CD4-positive, alpha-beta T cell (primary cell): ENCODE results near the gene CDC123. TPM values are rescaled to one million over a fixed set of nuclear protein-coding genes. Genes with fewer than 3 reads are reported as not detected.

Experiments
- ATAC-seq: fragments of 200-7000 bp; cut with Tn5 transposase; one replicate; pipeline ENCODE4 v1.10.0; 2022; ENCODE audit warnings: mild to moderate bottlenecking; ENCODE audit not compliant: poor library complexity
- CTCF ChIA-PET: fragments of 350-600 bp; sonication (Branson Sonifier 250); formaldehyde crosslinking; loops from one replicate; lab custom pipeline; 2021; ENCODE audit warnings: antibody characterized with exemption, inconsistent platforms; lab: Charles Lee
- POLR2A ChIA-PET: fragments of 350-600 bp; sonication (Branson Sonifier 250); formaldehyde crosslinking; loops from one replicate; lab custom pipeline; 2021; ENCODE audit warnings: antibody characterized with exemption, inconsistent platforms; lab: Charles Lee
- DNase-seq, 14 experiments: peaks; one replicate each; pipeline ENCODE4 v3.0.0-alpha.2; 2013 to 2020; ENCODE audit warnings: mixed read lengths in 2 of 14
- H3K27ac ChIP-seq, 2 donors: one replicate each; pipeline versions ENCODE4 v1.5.1 to v1.7.0; 2013; ENCODE audit warnings: low read length in 2 of 2, low read depth in 1 of 2, mild to moderate bottlenecking in 1 of 2
- H3K27me3 ChIP-seq, 2 experiments: 1 replicate in 1 of 2; 2 replicates in 1 of 2; pipeline versions ENCODE4 v1.6.1 to v1.7.0; 2013; ENCODE audit warnings: low read length in 2 of 2, control low read depth in 1 of 2, mild to moderate bottlenecking in 1 of 2, moderate library complexity in 1 of 2; ENCODE audit not compliant: insufficient read depth in 2 of 2, control insufficient read depth in 1 of 2
- H3K36me3 ChIP-seq: one replicate; pipeline ENCODE4 v1.6.1; 2013; ENCODE audit warnings: low read length, control low read depth; ENCODE audit not compliant: insufficient read depth
- H3K4me1 ChIP-seq: one replicate; pipeline ENCODE4 v1.6.1; 2013; ENCODE audit warnings: low read length, control low read depth; ENCODE audit not compliant: insufficient read depth
- H3K4me3 ChIP-seq: one replicate; pipeline ENCODE4 v1.5.1; 2013; ENCODE audit warnings: mild to moderate bottlenecking, low read length, moderate library complexity
- H3K9me3 ChIP-seq, 2 experiments: 1 replicate in 1 of 2; 2 replicates in 1 of 2; pipeline versions ENCODE4 v1.6.1 to v1.7.0; 2013; ENCODE audit warnings: low read length in 2 of 2, mild to moderate bottlenecking in 2 of 2, control low read depth in 1 of 2, moderate library complexity in 1 of 2; ENCODE audit not compliant: control insufficient read depth in 1 of 2, insufficient read depth in 1 of 2
- H3K27ac Mint-ChIP-seq: one replicate; pipeline ENCODE4 v1.8.0; 2020; ENCODE audit warnings: mixed read lengths
- H3K27me3 Mint-ChIP-seq: one replicate; pipeline ENCODE4 v1.8.0; 2021; ENCODE audit warnings: mixed read lengths
- H3K36me3 Mint-ChIP-seq: one replicate; pipeline ENCODE4 v1.8.0; 2021; ENCODE audit warnings: low read depth, mixed read lengths
- H3K4me1 Mint-ChIP-seq: one replicate; pipeline ENCODE4 v1.8.0; 2021; ENCODE audit warnings: low read depth, mixed read lengths
- H3K4me3 Mint-ChIP-seq: one replicate; pipeline ENCODE4 v1.8.0; 2020; ENCODE audit warnings: mild to moderate bottlenecking, mixed read lengths
- H3K9me3 Mint-ChIP-seq: one replicate; pipeline ENCODE4 v1.8.0; 2020; ENCODE audit warnings: mixed read lengths
- CTCF ChIP-seq: fragments of 200-600 bp; IDR thresholded peaks from one replicate; pipeline ENCODE4 v1.8.0; 2022; ENCODE audit warnings: antibody characterized with exemption, mild to moderate bottlenecking
- intact Hi-C, 2 experiments: fragments of 100-400 bp; cut with DNase I in 1 of 2; cut with micrococcal nuclease in 1 of 2; formaldehyde crosslinking; loops; one replicate each; pipeline versions ENCODE4 v1.15.1 to v1.9.0; 2023 to 2025; cut with DNase I, micrococcal nuclease
- total RNA-seq, 174 experiments: library from RNA in 2 of 174; stranded (reverse) in 2 of 174; gene quantifications; one replicate each; pipeline ENCODE4 v1.2.3 and lab custom pipeline; 2021 to 2026

CDC123 gene
- total RNA-seq, 2 experiments from 2014 or later: 34.7 to 40.5 TPM

GRCh38 chr10:12195281-12195602 is 746 bp upstream of the CDC123 start:
- Mint-ChIP-seq H3K27ac (peak overlapping the region; percentile 96), H3K36me3 (peaks cover 46% of the 10 kb centered on the region), H3K27me3 (no peaks in the 10 kb centered on the region), H3K9me3 (no peaks in the 10 kb centered on the region), H3K4me1 (peaks cover 71% of the 10 kb centered on the region), H3K4me3 (peak overlapping the region; percentile 97)
- TF ChIP-seq CTCF: no peak
- peak; percentile 7 for ATAC-seq
- peaks cover 27% of the 10 kb centered on the region for H3K4me1 ChIP-seq
- POLR2A ChIA-PET: interaction anchor here (0.9 to 2.1 kb wide), 19 partner anchors 11 to 1107 kb away, joined by 3 to 24 read pairs (median 4); partner anchors contain the start of genes CAMK1D, PHYH and UPF2
- DNase-seq: no peak
- intact Hi-C loops: loop anchor here (2.0 to 10.0 kb wide), 7 partner anchors 14 to 1150 kb away; partner anchors contain the start of genes DHTKD1 (in 1 of the 2), SEC61A2 (in 1 of the 2) and SEPHS1 (in 1 of the 2)
- peak overlapping the region; percentile 88 for H3K4me3 ChIP-seq
- no peaks in the 10 kb centered on the region for H3K9me3 ChIP-seq
- CTCF ChIA-PET: interaction anchor here (1.0 to 2.5 kb wide), 8 partner anchors 11 to 904 kb away, joined by 3 to 20 read pairs (median 4); partner anchors contain the start of genes OPTN and SEC61A2
- peaks cover 9% of the 10 kb centered on the region for H3K36me3 ChIP-seq
- H3K27me3 ChIP-seq: no peaks in the 10 kb centered on the region
- peak overlapping the region; percentile 94 to 96 for H3K27ac ChIP-seq

GRCh38 chr10:12196531-12197211 is 683 bp downstream of the CDC123 start:
- no peaks in the 10 kb centered on the region for H3K9me3 ChIP-seq
- H3K36me3 ChIP-seq: peaks cover 19% of the 10 kb centered on the region
- Mint-ChIP-seq H3K9me3 (no peaks in the 10 kb centered on the region), H3K4me3 (peak overlapping the region; percentile 97), H3K27ac (peak overlapping the region; percentile 96), H3K4me1 (peaks cover 72% of the 10 kb centered on the region), H3K27me3 (no peaks in the 10 kb centered on the region), H3K36me3 (peaks cover 60% of the 10 kb centered on the region)
- H3K27ac ChIP-seq: peak overlapping the region; percentile 94 to 96
- intact Hi-C loops: loop anchor here (2.0 to 10.0 kb wide), 5 partner anchors 62 to 1148 kb away; partner anchors contain the start of genes DHTKD1 (in 1 of the 2), SEPHS1 (in 1 of the 2) and UPF2 (in 1 of the 2)
- no peak for DNase-seq
- no peak for ATAC-seq
- H3K4me3 ChIP-seq: peak overlapping the region; percentile 88
- CTCF ChIA-PET: interaction anchor here (1.6 to 2.5 kb wide), 4 partner anchors 12 to 67 kb away, joined by 3 to 20 read pairs (median 6); partner anchors contain the start of gene SEC61A2
- TF ChIP-seq CTCF: no peak
- H3K27me3 ChIP-seq: no peaks in the 10 kb centered on the region
- H3K4me1 ChIP-seq: peaks cover 28% of the 10 kb centered on the region
- POLR2A ChIA-PET: interaction anchor here (0.8 to 2.1 kb wide), 17 partner anchors 11 to 1106 kb away, joined by 3 to 24 read pairs (median 4); partner anchors contain the start of genes CAMK1D, PHYH and UPF2

GRCh38 chr10:12198156-12198555 is 2.2 kb downstream of the CDC123 start:
- peaks cover 32% of the 10 kb centered on the region for H3K36me3 ChIP-seq
- ChIA-PET CTCF (interaction anchor here (2.0 kb wide), 1 partner anchor 17 kb away, joined by 8 read pairs; no protein-coding TSS in a partner anchor), POLR2A (no interaction called here)
- peak overlapping the region; percentile 65 for H3K27ac Mint-ChIP-seq
- peaks cover 69% of the 10 kb centered on the region for H3K4me1 Mint-ChIP-seq
- H3K27me3 Mint-ChIP-seq: no peaks in the 10 kb centered on the region
- peak overlapping the region; percentile 79 for H3K4me3 Mint-ChIP-seq
- H3K9me3 Mint-ChIP-seq: no peaks in the 10 kb centered on the region
- peaks cover 66% of the 10 kb centered on the region for H3K36me3 Mint-ChIP-seq
- no peaks in the 10 kb centered on the region for H3K27me3 ChIP-seq
- no peak for TF ChIP-seq CTCF
- intact Hi-C loops: loop anchor here (5.0 to 10.0 kb wide), 4 partner anchors 63 to 1147 kb away; partner anchors contain the start of genes DHTKD1 (in 1 of the 2) and SEPHS1 (in 1 of the 2)
- no peak overlapping the region for H3K27ac ChIP-seq
- no peaks in the 10 kb centered on the region for H3K9me3 ChIP-seq
- DNase-seq: no peak
- peaks cover 29% of the 10 kb centered on the region for H3K4me1 ChIP-seq
- no peak overlapping the region for H3K4me3 ChIP-seq
- ATAC-seq: no peak
